GM12891 (cell line): ENCODE measurements around the gene ANKH.

Experiments
- POLR2AphosphoS5 ChIP-seq: IDR thresholded peaks from 2 replicates; pipeline ENCODE4 v1.6.1; 2011; ENCODE audit warnings: low read depth, low read length, control low read depth
- TAF1 ChIP-seq: IDR thresholded peaks from 2 replicates; pipeline ENCODE4 v1.6.1; 2011; ENCODE audit warnings: low read depth, low read length, control low read depth

GRCh38 chr5:14742498-14742897 is 129.1 kb downstream of the ANKH start:
- TF ChIP-seq POLR2AphosphoS5 (no peak), TAF1 (no peak)
